ENCODE results near the gene PTPRK. TPM values are rescaled to one million over a fixed set of nuclear protein-coding genes. Genes with fewer than 3 reads are reported as not detected.

Gene PTPRK
- total RNA-seq, 1 donor from 2014 or later, result 18.4 TPM

DNA sequence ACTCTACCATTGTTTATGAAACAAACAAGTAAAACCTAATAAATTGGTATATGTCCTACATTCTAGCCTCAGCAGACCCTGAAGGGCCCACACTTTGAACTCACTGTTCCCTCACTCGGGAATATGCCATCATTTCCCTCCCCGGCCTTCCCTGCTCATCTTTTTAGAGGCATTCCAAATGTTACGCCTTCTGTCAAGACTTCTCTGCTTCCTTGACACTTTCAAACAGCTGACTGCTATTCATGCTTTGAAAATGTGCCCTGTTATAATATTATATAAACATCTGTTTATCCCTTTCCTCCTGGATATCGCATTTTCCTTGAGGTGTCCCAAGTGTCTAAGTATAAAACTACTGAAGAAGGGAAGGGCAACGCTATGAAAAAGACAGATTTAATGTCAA, 370.0 kb downstream of the PTPRK start:
- H3K27me3 ChIP-seq (ENCODE audit: low read depth), result no peaks in the 10 kb centered on the region
- TF ChIP-seq, protein P1, sequence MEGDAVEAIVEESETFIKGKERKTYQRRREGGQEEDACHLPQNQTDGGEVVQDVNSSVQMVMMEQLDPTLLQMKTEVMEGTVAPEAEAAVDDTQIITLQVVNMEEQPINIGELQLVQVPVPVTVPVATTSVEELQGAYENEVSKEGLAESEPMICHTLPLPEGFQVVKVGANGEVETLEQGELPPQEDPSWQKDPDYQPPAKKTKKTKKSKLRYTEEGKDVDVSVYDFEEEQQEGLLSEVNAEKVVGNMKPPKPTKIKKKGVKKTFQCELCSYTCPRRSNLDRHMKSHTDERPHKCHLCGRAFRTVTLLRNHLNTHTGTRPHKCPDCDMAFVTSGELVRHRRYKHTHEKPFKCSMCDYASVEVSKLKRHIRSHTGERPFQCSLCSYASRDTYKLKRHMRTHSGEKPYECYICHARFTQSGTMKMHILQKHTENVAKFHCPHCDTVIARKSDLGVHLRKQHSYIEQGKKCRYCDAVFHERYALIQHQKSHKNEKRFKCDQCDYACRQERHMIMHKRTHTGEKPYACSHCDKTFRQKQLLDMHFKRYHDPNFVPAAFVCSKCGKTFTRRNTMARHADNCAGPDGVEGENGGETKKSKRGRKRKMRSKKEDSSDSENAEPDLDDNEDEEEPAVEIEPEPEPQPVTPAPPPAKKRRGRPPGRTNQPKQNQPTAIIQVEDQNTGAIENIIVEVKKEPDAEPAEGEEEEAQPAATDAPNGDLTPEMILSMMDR (IDR thresholded peaks at IDR 0.05; ENCODE audit: borderline replicate concordance), result no peak
- H3K4me1 ChIP-seq, result no peaks in the 10 kb centered on the region
- no peak for DNase-seq
- H3K27ac ChIP-seq (replicated peaks), result no peak overlapping the region
- H3K9me3 ChIP-seq (replicated peaks), result no peaks in the 10 kb centered on the region
- H3K36me3 ChIP-seq, result no peaks in the 10 kb centered on the region
- intact Hi-C loops (cut with micrococcal nuclease), result no loop called here
- no peak overlapping the region for H3K4me3 ChIP-seq

DNA sequence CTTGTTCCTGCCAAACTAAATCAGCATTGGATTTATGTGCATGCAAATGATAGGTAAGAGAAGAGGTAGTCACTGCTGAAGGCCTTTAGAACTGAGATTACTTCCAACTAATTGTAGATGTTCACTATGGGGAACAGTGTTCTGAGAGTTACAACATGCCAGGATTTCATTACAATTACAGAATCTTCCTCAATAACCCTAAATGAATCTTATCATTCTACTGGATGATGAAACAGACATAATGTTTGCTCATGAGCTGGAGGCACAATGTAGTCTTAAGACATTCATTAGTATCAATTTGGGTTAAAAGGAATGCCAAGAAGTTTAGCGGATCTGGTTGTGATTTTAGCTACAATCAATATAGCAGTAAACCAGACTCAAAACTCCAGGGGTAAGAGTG, 370.6 kb downstream of the PTPRK start:
- TF ChIP-seq, protein P1 (IDR thresholded peaks at IDR 0.05; ENCODE audit: borderline replicate concordance), result no peak
- Histone ChIP-seq H3K36me3 (no peaks in the 10 kb centered on the region), H3K4me1 (no peaks in the 10 kb centered on the region), H3K27ac (replicated peaks) (no peak overlapping the region), H3K27me3 (ENCODE audit: low read depth) (no peaks in the 10 kb centered on the region), H3K9me3 (replicated peaks) (no peaks in the 10 kb centered on the region), H3K4me3 (no peak overlapping the region)
- intact Hi-C loops (cut with micrococcal nuclease), result no loop called here
- no peak for DNase-seq

DNA sequence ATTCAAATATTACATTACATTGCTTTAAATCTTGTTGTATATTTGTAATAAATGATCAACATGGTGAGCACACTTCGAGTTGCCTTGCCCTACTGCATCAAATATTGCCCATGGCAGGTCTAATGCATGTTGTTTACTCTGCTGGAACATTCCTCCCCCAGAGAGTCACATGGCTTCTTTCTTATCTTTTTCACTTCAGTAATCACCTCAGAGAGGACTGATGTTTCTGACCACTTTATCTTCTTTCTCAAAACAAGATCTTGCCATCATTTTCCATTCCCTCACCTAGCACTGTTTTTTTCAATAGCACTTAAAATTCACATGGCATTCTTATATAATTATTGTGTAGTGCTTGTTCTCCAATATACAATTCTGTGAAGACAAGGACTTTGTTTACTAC, 376.1 kb downstream of the PTPRK start:
- TF ChIP-seq, protein P1 (IDR thresholded peaks at IDR 0.05; ENCODE audit: borderline replicate concordance), result no peak
- Histone ChIP-seq H3K27ac (replicated peaks) (no peak overlapping the region), H3K4me1 (peaks cover 14% of the 10 kb centered on the region), H3K9me3 (replicated peaks) (no peaks in the 10 kb centered on the region), H3K4me3 (no peak overlapping the region), H3K36me3 (no peaks in the 10 kb centered on the region), H3K27me3 (ENCODE audit: low read depth) (no peaks in the 10 kb centered on the region)
- intact Hi-C loops (cut with micrococcal nuclease), result no loop called here
- DNase-seq, result no peak

DNA sequence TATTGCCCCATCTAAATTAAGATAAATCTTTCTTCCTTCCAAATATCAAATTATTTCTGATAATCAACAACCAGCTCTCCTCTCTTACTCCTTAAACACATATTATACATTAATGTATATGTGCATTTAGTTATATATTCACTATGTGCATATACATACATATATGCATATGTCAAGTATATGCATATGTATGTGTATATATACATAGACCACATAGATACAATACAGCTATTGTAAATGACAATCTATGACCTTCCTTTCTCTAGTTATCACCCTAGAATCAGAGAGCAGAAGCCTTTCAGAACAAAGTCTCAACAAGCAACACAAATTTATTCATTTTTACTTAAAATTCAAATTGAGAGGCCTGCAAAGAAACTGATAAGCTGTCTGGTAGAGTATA, 378.5 kb downstream of the PTPRK start:
- Histone ChIP-seq H3K4me1 (peaks cover 37% of the 10 kb centered on the region), H3K4me3 (no peak overlapping the region), H3K27ac (replicated peaks) (no peak overlapping the region), H3K36me3 (no peaks in the 10 kb centered on the region), H3K9me3 (replicated peaks) (no peaks in the 10 kb centered on the region), H3K27me3 (ENCODE audit: low read depth) (no peaks in the 10 kb centered on the region)
- intact Hi-C loops (cut with micrococcal nuclease), result no loop called here
- TF ChIP-seq, protein P1 (IDR thresholded peaks at IDR 0.05; ENCODE audit: borderline replicate concordance), result no peak
- DNase-seq, result no peak

DNA sequence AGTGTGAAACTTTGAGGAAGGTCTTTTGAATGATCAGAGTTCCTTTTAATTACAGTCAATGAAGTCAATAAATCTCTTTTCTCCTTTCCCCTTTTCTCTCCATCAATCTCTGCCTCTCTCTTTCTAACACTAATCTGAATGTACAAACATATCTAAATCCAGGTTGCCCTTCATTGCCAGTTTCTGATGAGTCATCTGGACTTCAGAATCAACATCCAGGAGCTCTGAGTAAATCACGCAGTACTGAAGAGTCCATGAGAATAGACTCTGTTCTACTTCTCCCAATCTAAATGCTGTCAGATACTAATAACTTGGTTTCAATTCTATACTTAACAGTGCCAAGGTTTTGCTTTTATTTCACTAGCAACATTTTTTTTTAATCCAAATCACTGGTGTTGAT, 380.9 kb downstream of the PTPRK start:
- Histone ChIP-seq H3K9me3 (replicated peaks) (no peaks in the 10 kb centered on the region), H3K27me3 (ENCODE audit: low read depth) (no peaks in the 10 kb centered on the region), H3K36me3 (no peaks in the 10 kb centered on the region), H3K4me3 (no peak overlapping the region), H3K4me1 (peaks cover 48% of the 10 kb centered on the region), H3K27ac (replicated peaks) (no peak overlapping the region)
- no peak for DNase-seq
- TF ChIP-seq, protein P1 (IDR thresholded peaks at IDR 0.05; ENCODE audit: borderline replicate concordance), result no peak
- intact Hi-C loops (cut with micrococcal nuclease), result no loop called here

DNA sequence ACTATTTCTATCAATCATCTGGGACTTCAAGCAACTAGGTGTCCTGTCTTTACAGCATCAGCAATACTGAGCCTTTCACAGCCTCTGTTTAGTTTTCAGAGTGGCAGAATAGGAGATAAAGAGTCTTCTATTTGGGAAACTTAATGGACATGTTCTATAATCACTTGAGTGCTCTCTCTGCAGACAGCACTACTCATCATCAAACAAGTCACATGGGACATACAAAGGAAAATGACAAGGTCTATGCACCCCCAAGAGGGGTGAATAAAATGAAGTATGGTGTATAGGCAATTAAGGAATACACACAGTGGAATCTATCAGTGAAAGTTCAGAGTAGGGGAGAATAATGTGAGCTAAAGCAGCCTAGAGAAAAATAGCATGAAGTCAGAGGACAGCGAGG, 381.7 kb downstream of the PTPRK start:
- H3K36me3 ChIP-seq, result no peaks in the 10 kb centered on the region
- intact Hi-C loops (cut with micrococcal nuclease), result no loop called here
- H3K4me1 ChIP-seq, result peaks cover 44% of the 10 kb centered on the region
- H3K9me3 ChIP-seq (replicated peaks), result no peaks in the 10 kb centered on the region
- no peak for DNase-seq
- no peaks in the 10 kb centered on the region for H3K27me3 ChIP-seq (ENCODE audit: low read depth)
- H3K4me3 ChIP-seq, result no peak overlapping the region
- TF ChIP-seq, protein P1 (IDR thresholded peaks at IDR 0.05; ENCODE audit: borderline replicate concordance), result no peak
- H3K27ac ChIP-seq (replicated peaks), result no peak overlapping the region

All from left ventricle myocardium inferior (tissue), 1 donor.